Subcutaneous abdominal adipose tissue (tissue), 5 donors: Measurements from ENCODE around the gene SPATA31D3.
"Not testable (repeated sequence)": the region's sequence is repeated elsewhere in the genome, so short reads cannot be mapped to it uniquely, and the experiment has no call there.

Source experiments
- H3K27ac ChIP-seq: one replicate; pipeline ENCODE4 v1.7.0; 2013; ENCODE audit warnings: low read depth, mild to moderate bottlenecking, inconsistent platforms, low read length, moderate library complexity
- H3K27me3 ChIP-seq, 5 donors: one replicate each; pipeline ENCODE4 v1.7.0; 2013; ENCODE audit warnings: low read length in 5 of 5, inconsistent platforms in 1 of 5; ENCODE audit not compliant: control insufficient read depth in 5 of 5, insufficient read depth in 4 of 5
- H3K36me3 ChIP-seq, 5 donors: one replicate each; pipeline ENCODE4 v1.7.0; 2013; ENCODE audit warnings: low read length in 5 of 5; ENCODE audit not compliant: control insufficient read depth in 5 of 5, insufficient read depth in 5 of 5
- H3K4me1 ChIP-seq, 5 donors: one replicate each; pipeline ENCODE4 v1.7.0; 2013; ENCODE audit warnings: low read length in 5 of 5, mild to moderate bottlenecking in 3 of 5, moderate library complexity in 1 of 5; ENCODE audit not compliant: control insufficient read depth in 5 of 5, insufficient read depth in 5 of 5
- H3K4me3 ChIP-seq, 5 donors: one replicate each; pipeline ENCODE4 v1.7.0; 2013; ENCODE audit warnings: low read length in 5 of 5, low read depth in 1 of 5
- H3K9ac ChIP-seq, 5 donors: one replicate each; pipeline ENCODE4 v1.7.0; 2013; ENCODE audit warnings: low read length in 5 of 5, mild to moderate bottlenecking in 4 of 5, moderate library complexity in 3 of 5
- H3K9me3 ChIP-seq, 5 donors: one replicate each; pipeline ENCODE4 v1.7.0; 2013; ENCODE audit warnings: low read length in 5 of 5; ENCODE audit not compliant: control insufficient read depth in 5 of 5
- donor health status: healthy.
- donor health status: healthy.
- donor health status: healthy.
- donor health status: healthy.
- donor health status: healthy.

The SPATA31D3 gene

GRCh38 chr9:81971727-81972126 lies 28.4 kb downstream of the SPATA31D3 start:
- Histone ChIP-seq H3K9ac (no peak overlapping the region), H3K4me1 (no peaks in the 10 kb centered on the region), H3K27ac (no peak overlapping the region), H3K36me3 (no peaks in the 10 kb centered on the region), H3K4me3 (no peak overlapping the region), H3K9me3 (peaks cover 0 to 9% (median 3%) of the 10 kb centered on the region in 5 donors), H3K27me3 (no peaks in the 10 kb centered on the region)

GRCh38 chr9:81974764-81975163 lies 31.5 kb downstream of the SPATA31D3 start:
- Histone ChIP-seq H3K4me1 (no peaks in the 10 kb centered on the region), H3K27ac (no peak overlapping the region), H3K9me3 (peaks cover 0 to 9% (median 3%) of the 10 kb centered on the region in 5 donors), H3K36me3 (no peaks in the 10 kb centered on the region), H3K9ac (no peak overlapping the region), H3K4me3 (no peak overlapping the region), H3K27me3 (no peaks in the 10 kb centered on the region)

- Histone ChIP-seq H3K4me1 (no peaks in the 10 kb centered on the region), H3K9me3 (peaks cover 0 to 9% (median 3%) of the 10 kb centered on the region in 5 donors), H3K4me3 (no peak overlapping the region), H3K9ac (no peak overlapping the region), H3K27me3 (no peaks in the 10 kb centered on the region), H3K36me3 (no peaks in the 10 kb centered on the region), H3K27ac (no peak overlapping the region)
These were observed 33.1 kb downstream of the SPATA31D3 start for GRCh38 chr9:81976351-81976750.

- no peaks in the 10 kb centered on the region for H3K9me3 ChIP-seq
- no peaks in the 10 kb centered on the region for H3K27me3 ChIP-seq
These were observed 35.9 kb downstream of the SPATA31D3 start for GRCh38 chr9:81979196-81979595.

GRCh38 chr9:81980568-81980967 lies 37.3 kb downstream of the SPATA31D3 start:
- Histone ChIP-seq H3K27ac (no peak overlapping the region), H3K4me3 (no peak overlapping the region), H3K9ac (no peak overlapping the region), H3K4me1 (no peaks in the 10 kb centered on the region), H3K27me3 (no peaks in the 10 kb centered on the region), H3K36me3 (no peaks in the 10 kb centered on the region), H3K9me3 (no peaks in the 10 kb centered on the region)

More at GRCh38 chr9:81979196-81979595, 35.9 kb downstream of the SPATA31D3 start:
- Histone ChIP-seq H3K9ac (no peak overlapping the region), H3K4me1 (no peaks in the 10 kb centered on the region), H3K36me3 (no peaks in the 10 kb centered on the region), H3K4me3 (no peak overlapping the region), H3K27ac (no peak overlapping the region)

GRCh38 chr9:81981883-81982282 lies 38.6 kb downstream of the SPATA31D3 start:
- Histone ChIP-seq H3K27ac (no peak overlapping the region), H3K4me3 (no peak overlapping the region), H3K36me3 (no peaks in the 10 kb centered on the region), H3K9ac (no peak overlapping the region), H3K4me1 (no peaks in the 10 kb centered on the region), H3K9me3 (no peaks in the 10 kb centered on the region), H3K27me3 (no peaks in the 10 kb centered on the region)

GRCh38 chr9:81984928-81985327 lies 41.6 kb downstream of the SPATA31D3 start:
- H3K4me3 ChIP-seq: no peak overlapping the region
- no peak overlapping the region for H3K9ac ChIP-seq
- H3K4me1 ChIP-seq: no peaks in the 10 kb centered on the region
- H3K27me3 ChIP-seq: no peaks in the 10 kb centered on the region
- no peak overlapping the region for H3K27ac ChIP-seq
- H3K36me3 ChIP-seq: no peaks in the 10 kb centered on the region
- no peaks in the 10 kb centered on the region for H3K9me3 ChIP-seq

GRCh38 chr9:81986051-81986450 lies 42.8 kb downstream of the SPATA31D3 start:
- no peaks in the 10 kb centered on the region for H3K36me3 ChIP-seq
- no peaks in the 10 kb centered on the region for H3K4me1 ChIP-seq
- H3K9me3 ChIP-seq: peaks cover 0 to 3% (median 0%) of the 10 kb centered on the region in 5 donors
- H3K9ac ChIP-seq: no peak overlapping the region
- H3K27me3 ChIP-seq: no peaks in the 10 kb centered on the region
- no peak overlapping the region for H3K4me3 ChIP-seq
- H3K27ac ChIP-seq: no peak overlapping the region

GRCh38 chr9:81988472-81988871 lies 45.2 kb downstream of the SPATA31D3 start, which contains the start of gene SPATA31D1:
SPATA31D1 (plus strand) TSS chr9:81988772; CDS start chr9:81988819, 47 bp downstream.
- H3K4me1 ChIP-seq, H3K4me3 ChIP-seq, H3K27me3 ChIP-seq, H3K27ac ChIP-seq, H3K9ac ChIP-seq, H3K36me3 ChIP-seq, H3K9me3 ChIP-seq: not testable (repeated sequence)

- H3K27me3 ChIP-seq: no peaks in the 10 kb centered on the region
- H3K36me3 ChIP-seq: no peaks in the 10 kb centered on the region
- H3K9ac ChIP-seq: no peak overlapping the region
- H3K27ac ChIP-seq: no peak overlapping the region
- H3K9me3 ChIP-seq: peaks cover 0 to 3% (median 0%) of the 10 kb centered on the region in 5 donors
- H3K4me1 ChIP-seq: no peaks in the 10 kb centered on the region
- H3K4me3 ChIP-seq: no peak overlapping the region
These were observed 46.4 kb downstream of the SPATA31D3 start for GRCh38 chr9:81989700-81990099.

- Histone ChIP-seq H3K27ac (no peak overlapping the region), H3K4me3 (no peak overlapping the region), H3K9ac (no peak overlapping the region), H3K9me3 (peaks cover 0 to 3% (median 0%) of the 10 kb centered on the region in 5 donors), H3K36me3 (no peaks in the 10 kb centered on the region), H3K27me3 (no peaks in the 10 kb centered on the region), H3K4me1 (no peaks in the 10 kb centered on the region)
These were observed 50.4 kb downstream of the SPATA31D3 start for GRCh38 chr9:81993656-81994055.
